H1 (cell line): ENCODE data around the gene SLC12A6. TPM values are rescaled to one million over a fixed set of nuclear protein-coding genes. Genes with fewer than 3 reads are reported as not detected.

Source experiments
- RBBP5 ChIP-seq: IDR thresholded peaks from 2 replicates; pipeline ENCODE4 v1.7.1; 2012; ENCODE audit warnings: low read depth, mild to moderate bottlenecking, inconsistent platforms, low read length, moderate library complexity, borderline replicate concordance
- polyA plus RNA-seq, 7 experiments: library from polyadenylated mRNA; depleted of rRNA in 3 of 7; stranded (reverse) in 5 of 7; unstranded in 2 of 7; fragments of >200 nt in 5 of 7; fragments of 200-250 nt in 2 of 7; gene quantifications; 1 replicate in 5 of 7; 2 replicates in 1 of 7; 4 replicates in 1 of 7; pipeline versions ENCODE4 v1.2.1 to v1.2.3, GENCODE V29; 2011 to 2013; ENCODE audit warnings: missing spikeins in 2 of 7, mixed read lengths in 2 of 7
- total RNA-seq: library from RNA; stranded (reverse); fragmentation: NEBNext Ultra II Directional; extraction: Animal tissue kit (Norgen Biotek cat#: 25700); gene quantifications from 2 replicates; pipeline ENCODE4 v1.2.1, GENCODE V29; 2021

SLC12A6 gene
- total and polyA plus RNA-seq, 2 of the 8 experiments (the other 6 are each of a cell fraction or from before 2014, with no cell fraction given) = 9.2 to 11.1 TPM

DNA sequence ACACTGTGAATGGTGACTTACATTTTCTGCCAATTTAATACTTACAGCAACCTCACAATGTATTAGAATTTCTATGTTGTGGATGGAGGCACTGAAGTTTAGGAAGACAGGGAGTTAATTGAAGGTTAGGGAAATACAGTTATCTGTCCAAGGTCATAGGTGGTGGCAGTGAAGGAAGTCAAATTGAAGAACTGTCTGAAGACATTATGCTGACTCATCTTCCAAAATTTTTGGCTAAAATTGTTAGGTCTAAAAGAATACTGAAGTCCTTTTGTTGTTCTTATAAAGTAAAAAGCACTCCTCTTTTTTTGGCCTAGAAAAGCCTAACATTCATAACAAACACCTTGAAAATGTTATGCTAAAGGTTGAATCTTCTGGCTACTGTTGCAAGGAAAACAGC, 85.0 kb downstream of the SLC12A6 start (continued):
- no peak for TF ChIP-seq RBBP5
